ENCODE data around the gene HBE1. TPM values are rescaled to one million over a fixed set of nuclear protein-coding genes. Genes with fewer than 3 reads are reported as not detected.

HBE1 gene
- total and polyA plus RNA-seq, 9 of the 15 experiments (the other 6 are each of a cell fraction or from before 2014, with no cell fraction given), result 612 to 10,250 (median 2,181) TPM

DNA sequence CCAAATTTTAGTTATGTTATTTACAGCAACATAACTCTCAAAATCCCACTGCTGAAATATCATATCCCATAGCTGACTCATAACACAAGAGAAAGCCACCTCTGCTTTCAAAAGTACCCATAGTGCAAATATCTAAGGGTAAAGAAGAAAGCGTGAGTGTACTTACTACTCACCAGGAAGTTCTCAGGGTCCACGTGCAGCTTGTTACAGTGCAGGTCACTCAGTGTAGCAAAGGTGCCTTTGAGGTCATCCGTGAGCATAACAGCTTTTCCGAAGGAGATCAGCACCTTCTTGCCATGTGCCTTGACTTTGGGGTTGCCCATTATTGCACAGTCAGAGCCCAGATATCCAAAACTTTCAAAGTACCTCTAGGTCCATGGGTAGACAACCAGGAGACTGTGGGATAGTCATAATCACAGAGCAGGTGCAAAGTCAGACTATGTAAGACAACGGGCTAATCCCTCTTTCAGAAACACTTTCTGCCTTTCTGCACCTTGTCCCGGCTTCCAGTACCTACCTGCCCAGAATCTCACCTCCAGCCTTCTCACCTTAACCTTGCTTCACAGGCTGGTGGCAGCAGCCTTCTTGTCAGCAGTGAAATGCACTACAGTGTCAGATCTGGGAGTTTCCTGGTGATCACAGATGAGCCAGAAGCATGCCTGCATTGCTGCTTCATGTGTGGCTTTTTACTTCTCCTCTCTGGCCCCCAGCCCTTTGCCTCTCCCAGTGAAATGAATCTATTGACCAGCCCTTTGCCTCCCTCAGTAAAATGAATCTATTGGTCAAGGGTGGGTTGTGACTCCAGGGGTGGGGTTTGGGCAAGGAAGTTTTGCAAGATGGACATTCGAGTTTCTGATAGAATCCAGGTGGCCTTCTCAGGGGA lies 26.6 kb downstream of the HBE1 start (continued):
- TF ChIP-seq BRCA1 (IDR thresholded peaks at IDR 0.05) (no peak), BRCA1 (CRISPR knock-in tag; IDR thresholded peaks at IDR 0.05) (no peak), SREBF2 (CRISPR knock-in tag; IDR thresholded peaks at IDR 0.05) (no peak), TAF15 (IDR thresholded peaks at IDR 0.05; ENCODE audit: low read depth, low read length) (no peak), ATF4 (CRISPR knock-in tag; IDR thresholded peaks at IDR 0.05) (peak; percentile 54; the same call in 1 of the 2 replicates), TCFL5 (CRISPR knock-in tag; conservative IDR thresholded peaks at IDR 0.05) (no peak), ELF1 (tag; IDR thresholded peaks at IDR 0.05) (0 out of 2 replicates have a peak, but pooled peaks have one; percentile 30), FOSL1 (tag; conservative IDR thresholded peaks at IDR 0.05) (peak; percentile 43; the same call in 1 of the 2 replicates), POLR2G (IDR thresholded peaks at IDR 0.05; ENCODE audit: low read depth, low read length) (peak; percentile 39; the same call in 1 of the 2 replicates)
- TF ChIP-seq, protein P1, sequence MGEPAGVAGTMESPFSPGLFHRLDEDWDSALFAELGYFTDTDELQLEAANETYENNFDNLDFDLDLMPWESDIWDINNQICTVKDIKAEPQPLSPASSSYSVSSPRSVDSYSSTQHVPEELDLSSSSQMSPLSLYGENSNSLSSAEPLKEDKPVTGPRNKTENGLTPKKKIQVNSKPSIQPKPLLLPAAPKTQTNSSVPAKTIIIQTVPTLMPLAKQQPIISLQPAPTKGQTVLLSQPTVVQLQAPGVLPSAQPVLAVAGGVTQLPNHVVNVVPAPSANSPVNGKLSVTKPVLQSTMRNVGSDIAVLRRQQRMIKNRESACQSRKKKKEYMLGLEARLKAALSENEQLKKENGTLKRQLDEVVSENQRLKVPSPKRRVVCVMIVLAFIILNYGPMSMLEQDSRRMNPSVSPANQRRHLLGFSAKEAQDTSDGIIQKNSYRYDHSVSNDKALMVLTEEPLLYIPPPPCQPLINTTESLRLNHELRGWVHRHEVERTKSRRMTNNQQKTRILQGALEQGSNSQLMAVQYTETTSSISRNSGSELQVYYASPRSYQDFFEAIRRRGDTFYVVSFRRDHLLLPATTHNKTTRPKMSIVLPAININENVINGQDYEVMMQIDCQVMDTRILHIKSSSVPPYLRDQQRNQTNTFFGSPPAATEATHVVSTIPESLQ (CRISPR knock-in tag; IDR thresholded peaks at IDR 0.05), result 0 out of 2 replicates have a peak, but pooled peaks have one; percentile 38
- TF ChIP-seq, protein P2, sequence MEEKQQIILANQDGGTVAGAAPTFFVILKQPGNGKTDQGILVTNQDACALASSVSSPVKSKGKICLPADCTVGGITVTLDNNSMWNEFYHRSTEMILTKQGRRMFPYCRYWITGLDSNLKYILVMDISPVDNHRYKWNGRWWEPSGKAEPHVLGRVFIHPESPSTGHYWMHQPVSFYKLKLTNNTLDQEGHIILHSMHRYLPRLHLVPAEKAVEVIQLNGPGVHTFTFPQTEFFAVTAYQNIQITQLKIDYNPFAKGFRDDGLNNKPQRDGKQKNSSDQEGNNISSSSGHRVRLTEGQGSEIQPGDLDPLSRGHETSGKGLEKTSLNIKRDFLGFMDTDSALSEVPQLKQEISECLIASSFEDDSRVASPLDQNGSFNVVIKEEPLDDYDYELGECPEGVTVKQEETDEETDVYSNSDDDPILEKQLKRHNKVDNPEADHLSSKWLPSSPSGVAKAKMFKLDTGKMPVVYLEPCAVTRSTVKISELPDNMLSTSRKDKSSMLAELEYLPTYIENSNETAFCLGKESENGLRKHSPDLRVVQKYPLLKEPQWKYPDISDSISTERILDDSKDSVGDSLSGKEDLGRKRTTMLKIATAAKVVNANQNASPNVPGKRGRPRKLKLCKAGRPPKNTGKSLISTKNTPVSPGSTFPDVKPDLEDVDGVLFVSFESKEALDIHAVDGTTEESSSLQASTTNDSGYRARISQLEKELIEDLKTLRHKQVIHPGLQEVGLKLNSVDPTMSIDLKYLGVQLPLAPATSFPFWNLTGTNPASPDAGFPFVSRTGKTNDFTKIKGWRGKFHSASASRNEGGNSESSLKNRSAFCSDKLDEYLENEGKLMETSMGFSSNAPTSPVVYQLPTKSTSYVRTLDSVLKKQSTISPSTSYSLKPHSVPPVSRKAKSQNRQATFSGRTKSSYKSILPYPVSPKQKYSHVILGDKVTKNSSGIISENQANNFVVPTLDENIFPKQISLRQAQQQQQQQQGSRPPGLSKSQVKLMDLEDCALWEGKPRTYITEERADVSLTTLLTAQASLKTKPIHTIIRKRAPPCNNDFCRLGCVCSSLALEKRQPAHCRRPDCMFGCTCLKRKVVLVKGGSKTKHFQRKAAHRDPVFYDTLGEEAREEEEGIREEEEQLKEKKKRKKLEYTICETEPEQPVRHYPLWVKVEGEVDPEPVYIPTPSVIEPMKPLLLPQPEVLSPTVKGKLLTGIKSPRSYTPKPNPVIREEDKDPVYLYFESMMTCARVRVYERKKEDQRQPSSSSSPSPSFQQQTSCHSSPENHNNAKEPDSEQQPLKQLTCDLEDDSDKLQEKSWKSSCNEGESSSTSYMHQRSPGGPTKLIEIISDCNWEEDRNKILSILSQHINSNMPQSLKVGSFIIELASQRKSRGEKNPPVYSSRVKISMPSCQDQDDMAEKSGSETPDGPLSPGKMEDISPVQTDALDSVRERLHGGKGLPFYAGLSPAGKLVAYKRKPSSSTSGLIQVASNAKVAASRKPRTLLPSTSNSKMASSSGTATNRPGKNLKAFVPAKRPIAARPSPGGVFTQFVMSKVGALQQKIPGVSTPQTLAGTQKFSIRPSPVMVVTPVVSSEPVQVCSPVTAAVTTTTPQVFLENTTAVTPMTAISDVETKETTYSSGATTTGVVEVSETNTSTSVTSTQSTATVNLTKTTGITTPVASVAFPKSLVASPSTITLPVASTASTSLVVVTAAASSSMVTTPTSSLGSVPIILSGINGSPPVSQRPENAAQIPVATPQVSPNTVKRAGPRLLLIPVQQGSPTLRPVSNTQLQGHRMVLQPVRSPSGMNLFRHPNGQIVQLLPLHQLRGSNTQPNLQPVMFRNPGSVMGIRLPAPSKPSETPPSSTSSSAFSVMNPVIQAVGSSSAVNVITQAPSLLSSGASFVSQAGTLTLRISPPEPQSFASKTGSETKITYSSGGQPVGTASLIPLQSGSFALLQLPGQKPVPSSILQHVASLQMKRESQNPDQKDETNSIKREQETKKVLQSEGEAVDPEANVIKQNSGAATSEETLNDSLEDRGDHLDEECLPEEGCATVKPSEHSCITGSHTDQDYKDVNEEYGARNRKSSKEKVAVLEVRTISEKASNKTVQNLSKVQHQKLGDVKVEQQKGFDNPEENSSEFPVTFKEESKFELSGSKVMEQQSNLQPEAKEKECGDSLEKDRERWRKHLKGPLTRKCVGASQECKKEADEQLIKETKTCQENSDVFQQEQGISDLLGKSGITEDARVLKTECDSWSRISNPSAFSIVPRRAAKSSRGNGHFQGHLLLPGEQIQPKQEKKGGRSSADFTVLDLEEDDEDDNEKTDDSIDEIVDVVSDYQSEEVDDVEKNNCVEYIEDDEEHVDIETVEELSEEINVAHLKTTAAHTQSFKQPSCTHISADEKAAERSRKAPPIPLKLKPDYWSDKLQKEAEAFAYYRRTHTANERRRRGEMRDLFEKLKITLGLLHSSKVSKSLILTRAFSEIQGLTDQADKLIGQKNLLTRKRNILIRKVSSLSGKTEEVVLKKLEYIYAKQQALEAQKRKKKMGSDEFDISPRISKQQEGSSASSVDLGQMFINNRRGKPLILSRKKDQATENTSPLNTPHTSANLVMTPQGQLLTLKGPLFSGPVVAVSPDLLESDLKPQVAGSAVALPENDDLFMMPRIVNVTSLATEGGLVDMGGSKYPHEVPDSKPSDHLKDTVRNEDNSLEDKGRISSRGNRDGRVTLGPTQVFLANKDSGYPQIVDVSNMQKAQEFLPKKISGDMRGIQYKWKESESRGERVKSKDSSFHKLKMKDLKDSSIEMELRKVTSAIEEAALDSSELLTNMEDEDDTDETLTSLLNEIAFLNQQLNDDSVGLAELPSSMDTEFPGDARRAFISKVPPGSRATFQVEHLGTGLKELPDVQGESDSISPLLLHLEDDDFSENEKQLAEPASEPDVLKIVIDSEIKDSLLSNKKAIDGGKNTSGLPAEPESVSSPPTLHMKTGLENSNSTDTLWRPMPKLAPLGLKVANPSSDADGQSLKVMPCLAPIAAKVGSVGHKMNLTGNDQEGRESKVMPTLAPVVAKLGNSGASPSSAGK (IDR thresholded peaks at IDR 0.05), result peak; percentile 81

Data from K562 (cell line).